ENCODE data around the gene ADCY2.

DNA sequence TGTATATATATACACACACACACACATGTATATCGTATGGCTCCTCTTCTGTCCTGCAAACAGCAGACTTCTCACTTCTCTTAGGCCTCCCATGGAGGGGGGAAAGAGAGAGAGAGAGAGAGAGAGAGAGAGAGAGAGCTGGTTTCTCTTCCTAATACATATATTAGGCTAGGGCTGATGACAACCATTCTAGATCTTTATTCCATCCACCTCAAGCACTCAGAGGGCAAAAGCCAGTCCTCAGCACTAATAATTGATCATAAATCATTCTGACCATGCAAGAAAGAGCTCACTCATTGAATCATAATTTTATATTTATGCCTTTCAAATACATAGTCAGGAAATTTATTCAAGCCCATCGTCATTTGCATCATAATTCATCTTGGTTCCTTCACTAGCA lies 408.0 kb downstream of the ADCY2 start:
- TF ChIP-seq, protein P1, sequence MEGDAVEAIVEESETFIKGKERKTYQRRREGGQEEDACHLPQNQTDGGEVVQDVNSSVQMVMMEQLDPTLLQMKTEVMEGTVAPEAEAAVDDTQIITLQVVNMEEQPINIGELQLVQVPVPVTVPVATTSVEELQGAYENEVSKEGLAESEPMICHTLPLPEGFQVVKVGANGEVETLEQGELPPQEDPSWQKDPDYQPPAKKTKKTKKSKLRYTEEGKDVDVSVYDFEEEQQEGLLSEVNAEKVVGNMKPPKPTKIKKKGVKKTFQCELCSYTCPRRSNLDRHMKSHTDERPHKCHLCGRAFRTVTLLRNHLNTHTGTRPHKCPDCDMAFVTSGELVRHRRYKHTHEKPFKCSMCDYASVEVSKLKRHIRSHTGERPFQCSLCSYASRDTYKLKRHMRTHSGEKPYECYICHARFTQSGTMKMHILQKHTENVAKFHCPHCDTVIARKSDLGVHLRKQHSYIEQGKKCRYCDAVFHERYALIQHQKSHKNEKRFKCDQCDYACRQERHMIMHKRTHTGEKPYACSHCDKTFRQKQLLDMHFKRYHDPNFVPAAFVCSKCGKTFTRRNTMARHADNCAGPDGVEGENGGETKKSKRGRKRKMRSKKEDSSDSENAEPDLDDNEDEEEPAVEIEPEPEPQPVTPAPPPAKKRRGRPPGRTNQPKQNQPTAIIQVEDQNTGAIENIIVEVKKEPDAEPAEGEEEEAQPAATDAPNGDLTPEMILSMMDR (IDR thresholded peaks at IDR 0.05), result no peak
- TF ChIP-seq POLR2AphosphoS5 (IDR thresholded peaks at IDR 0.05), result no peak
- no peak for TF ChIP-seq POLR2A (IDR thresholded peaks at IDR 0.05)

All from prostate gland (tissue), 2 donors.